Renal cortex interstitium (tissue), 11 donors: Measurements from ENCODE around the gene TXNL4A. TPM values are rescaled to one million over a fixed set of nuclear protein-coding genes. Genes with fewer than 3 reads are reported as not detected.
"Not testable (repeated sequence)": the region's sequence is repeated elsewhere in the genome, so short reads cannot be mapped to it uniquely, and the experiment has no call there.

ENCODE experiments used
- DNase-seq, 11 donors: peaks; one replicate each; pipeline ENCODE4 v3.0.0-alpha.2; 2013; ENCODE audit warnings: low read depth in 9 of 11, low spot score in 4 of 11; ENCODE audit errors: extremely low read depth in 1 of 11
- polyA plus RNA-seq, 3 donors: library from polyadenylated mRNA; unstranded; fragments of 120-200 nt; gene quantifications; one replicate each; pipeline ENCODE4 v1.2.1, GENCODE V29; 2013; ENCODE audit not compliant: insufficient read length in 3 of 3

Gene TXNL4A
- polyA plus RNA-seq, 3 donors: 92.1 to 98.3 (median 96.8) TPM

DNA sequence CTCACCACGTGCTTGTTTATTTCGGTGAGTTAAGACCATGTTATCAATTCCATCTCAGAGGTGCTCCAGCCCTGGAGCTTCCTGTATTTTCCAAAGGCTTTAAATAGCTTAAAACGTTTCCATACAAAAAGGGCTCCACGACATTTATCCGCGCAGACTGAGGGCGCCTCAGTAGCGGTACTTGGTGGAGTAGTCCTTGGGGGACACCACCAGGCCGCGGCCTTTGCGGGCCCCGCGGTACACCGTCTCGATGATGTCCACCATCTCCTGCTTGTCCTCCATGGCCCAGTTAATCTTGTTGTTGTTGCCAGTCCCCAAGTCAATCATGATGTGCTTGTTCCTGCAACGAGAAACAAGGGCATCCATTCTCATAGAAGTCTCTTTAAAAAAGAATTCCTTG is 14.8 kb downstream of the TXNL4A start:
- no peak for DNase-seq

GRCh38 chr18:79972720-79973119 is 15.6 kb downstream of the TXNL4A start:
- no peak for DNase-seq

DNA sequence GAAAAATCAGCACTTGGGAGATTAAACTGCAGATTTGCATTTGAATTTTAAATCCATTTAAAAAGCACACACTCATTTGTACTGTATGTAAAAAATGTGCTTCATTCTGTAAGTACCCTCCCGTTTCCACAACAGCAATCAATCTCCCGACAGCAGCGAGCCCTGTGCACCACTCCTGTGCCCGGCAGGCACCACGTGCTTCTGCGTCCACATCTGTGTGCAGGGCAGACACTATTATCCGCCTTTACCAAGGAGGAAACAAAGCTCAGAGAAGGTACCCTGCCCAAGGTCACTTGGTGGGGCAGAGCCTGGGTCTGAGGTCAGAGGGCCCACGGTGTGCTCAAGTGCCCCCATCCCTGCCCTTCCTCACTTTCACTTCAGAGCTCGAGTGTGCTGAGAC is 16.4 kb downstream of the TXNL4A start:
- no peak for DNase-seq

- DNase-seq: no peak
Observed at GRCh38 chr18:79971211-79971952, 17.0 kb downstream of the TXNL4A start.

DNA sequence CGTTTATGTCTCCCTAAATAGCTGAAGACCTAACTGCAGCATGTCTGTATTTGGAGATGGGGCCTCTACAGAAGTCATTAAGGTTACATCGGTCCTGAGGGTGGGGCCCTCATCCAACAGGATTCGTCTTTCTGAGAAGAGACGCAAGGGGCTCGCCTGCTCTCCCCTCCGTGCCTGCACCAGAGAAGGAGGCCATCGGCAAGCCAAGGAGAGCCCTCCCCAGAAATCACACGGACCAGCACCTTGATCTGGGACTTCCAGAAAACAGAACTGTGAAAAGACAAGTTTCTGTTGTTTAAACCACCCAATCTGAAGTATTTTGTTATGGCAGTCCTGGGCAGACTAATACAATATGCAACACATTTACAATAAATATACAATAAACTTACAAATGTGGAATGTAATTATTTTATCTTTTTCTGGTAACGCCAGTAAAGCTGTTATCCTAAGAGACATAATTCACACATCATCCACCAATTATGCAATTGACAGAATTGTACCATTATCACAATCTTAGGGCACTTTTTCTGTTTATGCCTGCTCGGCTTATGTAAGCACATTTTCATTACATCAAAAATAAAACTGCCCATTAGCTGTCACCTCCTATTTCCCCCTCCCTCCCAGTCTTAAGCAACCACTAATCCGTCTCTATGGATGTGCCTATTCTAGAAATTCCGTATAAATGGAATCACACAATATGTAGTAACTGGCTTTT is 17.8 kb downstream of the TXNL4A start:
- no peak for DNase-seq

DNA sequence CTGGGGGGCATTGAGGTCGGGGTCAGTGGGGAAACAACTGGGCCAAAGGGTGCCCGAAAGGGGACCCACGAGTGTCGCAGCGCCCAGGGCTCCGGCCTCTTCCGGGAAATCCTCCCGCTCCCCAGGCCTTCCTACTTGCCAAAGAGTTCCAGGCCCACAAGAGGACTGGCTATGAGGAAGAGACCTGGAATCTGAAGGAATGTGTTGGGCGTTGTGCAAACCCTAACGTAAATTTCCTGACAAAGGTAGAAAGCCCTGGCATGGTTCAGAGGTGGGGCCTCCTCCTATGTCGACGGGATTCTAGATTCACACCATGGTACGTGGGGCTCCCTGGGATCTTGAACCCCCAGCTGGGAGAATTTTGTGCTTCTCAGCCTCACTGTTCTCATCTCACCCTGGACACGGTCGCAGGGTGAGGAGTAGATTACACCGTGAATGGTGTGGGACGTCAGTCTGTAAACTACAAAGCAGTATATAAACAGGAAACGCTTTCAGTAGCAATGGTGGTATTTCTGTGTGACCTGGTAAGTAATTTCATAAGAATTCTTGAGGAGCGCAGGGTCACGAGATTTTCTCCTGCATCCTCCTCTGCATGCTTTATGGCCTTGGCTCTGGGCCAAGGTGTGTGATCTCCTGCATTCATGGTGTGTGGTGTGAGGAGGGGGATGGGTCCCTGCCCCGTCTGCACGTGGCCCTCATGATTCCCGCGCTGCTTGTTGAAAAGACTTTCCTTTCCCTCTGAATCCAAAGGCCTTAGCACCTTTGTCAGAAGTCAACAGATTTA is 23.1 kb downstream of the TXNL4A start:
- peak in 5 of 11 donors; percentile 38 to 69 (median 44) for DNase-seq

GRCh38 chr18:79964330-79965118 is 23.8 kb downstream of the TXNL4A start, which contains the start of gene HSBP1L1:
Gene HSBP1L1, plus strand, starts transcription at chr18:79964643. Its CDS starts 93 bp downstream, at chr18:79964736.
- peak in 6 of 11 donors; percentile 44 to 57 (median 49) for DNase-seq

DNA sequence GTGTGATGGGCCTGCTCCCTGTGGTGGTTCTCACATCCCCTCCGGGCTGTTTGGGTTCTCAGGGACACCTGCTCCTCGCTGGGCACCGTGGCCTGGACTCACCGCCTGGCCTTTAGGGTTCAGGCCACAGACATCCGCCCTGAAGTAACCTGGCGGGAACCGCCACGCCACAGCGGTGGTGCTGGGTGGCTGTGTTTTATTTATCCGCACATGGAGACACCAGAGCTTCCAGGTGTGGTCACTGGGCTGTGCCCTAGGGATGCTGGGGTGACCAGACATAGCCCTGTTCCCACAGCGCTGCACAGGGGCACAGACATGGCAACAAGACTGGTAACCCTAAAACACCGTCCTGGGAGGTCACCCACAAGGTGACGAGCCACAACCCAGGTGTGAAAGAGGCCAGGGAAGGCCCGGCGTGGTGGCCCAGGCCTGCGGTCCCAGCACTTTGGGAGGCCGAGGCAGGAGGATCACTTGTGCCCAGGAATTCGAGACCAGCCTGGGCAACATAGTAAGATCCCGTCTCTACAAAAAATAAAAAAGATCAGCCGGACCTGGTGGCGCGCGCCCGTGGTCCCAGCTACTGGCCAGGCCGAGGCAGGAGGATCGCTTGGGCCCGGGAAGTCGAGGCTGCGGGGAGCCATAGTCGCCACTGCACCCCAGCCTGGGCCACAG is 24.6 kb downstream of the TXNL4A start:
- DNase-seq: no peak

DNA sequence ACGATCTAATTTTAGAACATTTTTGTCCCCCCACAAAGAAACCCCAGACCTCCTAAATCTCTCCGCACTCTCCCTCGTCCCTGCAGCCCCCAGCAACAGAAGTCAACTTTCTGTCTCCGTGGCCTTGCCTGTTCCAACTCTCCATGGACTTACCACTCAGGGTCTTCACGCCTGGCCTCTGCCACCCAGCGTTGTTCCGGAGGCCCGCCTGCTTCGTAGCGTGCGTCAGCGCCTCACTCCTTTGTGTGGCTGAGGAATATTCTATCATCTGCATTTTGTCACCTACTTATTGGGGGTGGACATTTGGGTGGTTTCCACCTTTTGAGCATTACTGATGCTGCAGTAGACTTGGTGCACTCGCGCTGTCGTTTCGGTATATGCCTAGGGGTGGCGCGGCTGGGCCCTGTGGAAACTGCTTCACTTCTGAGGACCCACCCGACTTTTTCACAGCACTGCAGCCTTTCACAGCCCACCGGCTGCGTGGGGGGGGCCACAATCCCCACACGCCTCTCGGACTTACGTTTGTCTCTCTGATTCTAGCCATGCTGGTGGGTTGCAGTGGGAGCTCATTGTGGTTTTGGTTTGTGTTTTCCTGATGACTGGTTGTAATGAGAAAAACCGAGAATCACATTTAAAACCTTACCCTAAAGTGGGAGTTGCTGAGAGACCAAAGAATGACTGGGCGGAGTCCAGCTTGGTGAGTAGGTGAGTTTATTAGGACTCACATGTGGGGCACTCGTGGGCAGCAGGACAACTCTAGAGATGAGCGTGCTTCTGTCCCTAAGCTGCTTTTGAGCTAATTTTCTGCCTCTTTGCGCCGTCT is 25.3 kb downstream of the TXNL4A start:
- no peak for DNase-seq

GRCh38 chr18:79962311-79962710 is 26.1 kb downstream of the TXNL4A start:
- no peak for DNase-seq

DNA sequence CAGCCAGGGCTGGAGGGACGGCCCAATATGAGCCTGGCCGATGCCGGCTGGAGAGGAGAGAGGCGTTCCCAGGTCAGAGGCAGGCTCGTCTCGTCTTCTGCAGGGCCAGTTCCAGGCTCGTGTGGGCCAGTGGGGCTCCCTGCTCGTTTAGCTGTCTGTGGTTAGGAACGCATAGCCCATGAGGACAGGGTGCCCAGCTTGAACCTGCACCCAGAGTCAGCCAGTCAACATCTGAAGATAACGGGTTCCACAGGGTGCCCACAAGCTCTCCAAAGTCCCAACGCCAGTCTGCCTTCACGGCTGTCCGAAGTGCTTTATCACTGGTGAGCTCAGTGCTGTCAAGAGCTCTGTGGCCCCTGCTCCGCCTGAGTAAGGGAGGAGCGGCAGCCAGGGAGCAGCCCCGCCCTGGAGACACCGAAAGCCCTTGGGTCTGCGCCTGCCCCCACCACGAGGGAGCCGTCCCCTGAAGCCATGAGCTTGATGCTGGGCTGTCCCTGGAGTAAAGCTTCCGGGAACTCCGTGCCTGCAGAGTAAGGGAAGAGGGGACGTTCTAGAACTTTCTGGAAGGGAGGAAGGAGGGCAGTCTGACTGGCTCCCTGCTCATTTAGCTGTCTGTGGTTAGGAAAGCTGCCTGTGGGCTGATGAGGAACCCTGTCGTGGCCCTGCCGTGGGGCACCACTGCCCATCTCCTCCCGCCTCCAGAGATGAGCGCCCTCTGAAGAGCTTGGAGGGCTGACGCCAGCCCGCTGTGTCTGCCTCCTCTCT is 26.7 kb downstream of the TXNL4A start:
- no peak for DNase-seq

GRCh38 chr18:79960921-79961526 is 27.3 kb downstream of the TXNL4A start:
- no peak for DNase-seq

DNA sequence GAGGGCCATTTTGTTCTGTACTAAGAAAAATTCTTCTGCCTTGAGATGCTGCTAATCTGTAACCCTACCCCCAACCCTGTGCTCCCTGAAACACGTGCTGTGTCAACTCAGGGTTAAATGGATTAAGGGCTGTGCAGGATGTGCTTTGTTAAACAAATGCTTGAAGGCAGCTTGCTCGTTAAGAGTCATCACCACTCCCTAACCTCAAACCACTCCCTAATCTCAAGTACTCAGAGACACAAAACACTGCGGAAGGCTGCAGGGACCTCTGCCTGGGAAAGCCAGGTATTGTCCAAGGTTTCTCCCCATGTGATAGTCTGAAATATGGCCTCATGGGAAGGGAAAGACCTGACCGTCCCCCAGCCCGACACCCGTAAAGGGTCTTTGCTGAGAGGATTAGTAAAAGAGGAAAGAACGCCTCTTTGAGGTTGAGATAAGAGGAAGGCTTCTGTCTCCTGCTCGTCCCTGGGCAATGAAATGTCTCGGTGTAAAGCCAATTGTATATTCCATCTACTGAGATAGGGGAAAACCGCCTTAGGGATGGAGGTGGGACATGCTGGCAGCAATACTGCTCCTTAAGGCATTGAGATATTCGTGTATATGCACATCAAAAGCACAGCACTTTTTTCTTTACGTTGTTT is 28.1 kb downstream of the TXNL4A start:
- DNase-seq: not testable (repeated sequence)

- no peak for DNase-seq
Observed at GRCh38 chr18:79958981-79959380, 29.4 kb downstream of the TXNL4A start.

DNA sequence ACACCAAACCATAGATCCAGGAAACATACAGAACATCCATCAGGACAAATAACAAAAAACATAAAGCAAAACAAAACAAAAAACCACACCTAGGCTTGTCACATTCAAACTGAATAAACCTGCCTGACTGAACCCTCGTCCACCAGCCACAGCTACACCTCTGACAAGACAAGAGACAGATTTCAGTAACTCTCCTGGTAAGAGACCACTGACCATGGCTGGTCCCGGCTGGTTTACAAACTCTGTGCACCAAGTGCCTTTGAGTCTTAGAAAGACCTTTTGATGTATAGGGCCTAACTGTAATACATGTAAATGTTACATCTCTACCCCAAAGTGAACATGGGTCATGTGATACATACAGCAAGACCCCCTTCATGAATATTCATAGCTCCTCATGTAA is 32.1 kb downstream of the TXNL4A start:
- no peak for DNase-seq
